NB4 (cell line): ENCODE results near the gene ZNF432.

Source experiments
- MYC ChIP-seq: IDR thresholded peaks from 2 replicates; pipeline ENCODE4 v1.6.1; 2011; ENCODE audit warnings: low read depth, low read length
- POLR2A ChIP-seq: IDR thresholded peaks from 2 replicates; pipeline ENCODE4 v1.6.1; 2011; ENCODE audit warnings: mild to moderate bottlenecking; ENCODE audit not compliant: insufficient read length; ENCODE audit errors: extremely low read depth
- TF ChIP-seq, protein P1 (sequence below): IDR thresholded peaks from one replicate; pipeline ENCODE4 v1.5.1; 2012; ENCODE audit warnings: low read depth, low read length
- TF ChIP-seq, protein P2 (sequence below): IDR thresholded peaks from 2 replicates; pipeline ENCODE4 v1.6.1; 2011; ENCODE audit warnings: low read depth, low read length

DNA sequence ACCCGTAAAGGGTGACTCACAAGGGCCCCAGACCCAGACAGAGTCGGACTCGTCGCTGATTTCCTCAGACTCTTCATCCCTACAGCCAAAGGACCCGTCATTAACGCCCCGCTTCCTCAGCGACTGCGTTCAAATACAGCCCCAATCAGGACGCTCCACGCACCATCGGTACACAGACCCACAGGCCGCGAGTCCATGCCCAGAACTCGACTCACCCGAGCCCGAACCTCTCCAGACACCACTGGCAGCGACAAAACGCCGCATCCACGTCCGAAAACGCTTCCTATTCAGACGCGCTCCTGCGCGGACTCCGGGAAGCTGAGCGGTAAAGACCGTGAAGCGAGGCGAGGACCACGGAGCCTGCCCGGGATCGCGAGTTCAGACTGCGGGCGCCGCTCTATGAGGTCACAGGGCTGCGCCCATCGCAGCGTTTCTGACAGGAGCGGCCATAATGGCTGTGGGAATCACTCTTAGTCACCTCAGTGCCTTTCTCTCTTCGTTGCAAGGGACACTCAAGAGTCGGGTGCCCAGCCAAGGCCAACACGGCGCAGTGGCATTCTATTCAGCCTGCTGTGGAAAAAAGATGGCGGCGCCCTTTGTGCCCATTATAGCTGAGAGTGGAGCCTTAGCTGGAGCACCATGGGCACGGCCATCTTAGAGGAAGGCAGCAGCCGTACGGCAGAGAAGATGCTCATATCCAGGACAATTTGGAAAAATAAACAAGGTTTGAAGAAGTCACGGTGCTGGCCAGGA, 20.4 kb downstream of the ZNF432 start, which contains the start of gene ZNF614:
- TF ChIP-seq, protein P1, sequence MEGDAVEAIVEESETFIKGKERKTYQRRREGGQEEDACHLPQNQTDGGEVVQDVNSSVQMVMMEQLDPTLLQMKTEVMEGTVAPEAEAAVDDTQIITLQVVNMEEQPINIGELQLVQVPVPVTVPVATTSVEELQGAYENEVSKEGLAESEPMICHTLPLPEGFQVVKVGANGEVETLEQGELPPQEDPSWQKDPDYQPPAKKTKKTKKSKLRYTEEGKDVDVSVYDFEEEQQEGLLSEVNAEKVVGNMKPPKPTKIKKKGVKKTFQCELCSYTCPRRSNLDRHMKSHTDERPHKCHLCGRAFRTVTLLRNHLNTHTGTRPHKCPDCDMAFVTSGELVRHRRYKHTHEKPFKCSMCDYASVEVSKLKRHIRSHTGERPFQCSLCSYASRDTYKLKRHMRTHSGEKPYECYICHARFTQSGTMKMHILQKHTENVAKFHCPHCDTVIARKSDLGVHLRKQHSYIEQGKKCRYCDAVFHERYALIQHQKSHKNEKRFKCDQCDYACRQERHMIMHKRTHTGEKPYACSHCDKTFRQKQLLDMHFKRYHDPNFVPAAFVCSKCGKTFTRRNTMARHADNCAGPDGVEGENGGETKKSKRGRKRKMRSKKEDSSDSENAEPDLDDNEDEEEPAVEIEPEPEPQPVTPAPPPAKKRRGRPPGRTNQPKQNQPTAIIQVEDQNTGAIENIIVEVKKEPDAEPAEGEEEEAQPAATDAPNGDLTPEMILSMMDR, result no peak
- peak; percentile 76 for TF ChIP-seq POLR2A
- TF ChIP-seq, protein P2, sequence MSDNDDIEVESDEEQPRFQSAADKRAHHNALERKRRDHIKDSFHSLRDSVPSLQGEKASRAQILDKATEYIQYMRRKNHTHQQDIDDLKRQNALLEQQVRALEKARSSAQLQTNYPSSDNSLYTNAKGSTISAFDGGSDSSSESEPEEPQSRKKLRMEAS, result peak; percentile 46; the same call in 1 of the 2 replicates
- peak; percentile 7; the same call in 1 of the 2 replicates for TF ChIP-seq MYC
